ENCODE measurements around the gene CHST7.

DNA sequence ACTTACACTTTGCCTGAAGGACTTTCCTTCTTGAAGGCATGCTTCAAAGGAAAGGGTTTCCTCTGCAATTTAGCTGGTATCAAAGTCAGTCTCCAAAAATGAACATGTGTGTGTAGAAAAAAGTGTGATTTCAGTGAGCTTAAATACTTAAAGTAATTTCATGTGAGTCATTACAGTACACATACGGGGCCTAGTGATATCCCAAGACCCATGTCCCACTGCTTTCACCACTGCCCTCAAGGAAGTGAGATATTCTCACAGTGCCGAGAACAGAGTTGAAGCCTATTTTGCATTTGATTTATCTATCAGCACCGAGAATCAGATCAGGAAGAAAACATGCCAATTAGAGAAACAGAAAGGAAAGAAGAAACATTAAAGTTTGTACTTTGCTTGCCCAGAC is 61.0 kb downstream of the CHST7 start:
- TF ChIP-seq POLR2A (IDR thresholded peaks at IDR 0.05) (no peak), EP300 (IDR thresholded peaks at IDR 0.05) (no peak)
- TF ChIP-seq, protein P1, sequence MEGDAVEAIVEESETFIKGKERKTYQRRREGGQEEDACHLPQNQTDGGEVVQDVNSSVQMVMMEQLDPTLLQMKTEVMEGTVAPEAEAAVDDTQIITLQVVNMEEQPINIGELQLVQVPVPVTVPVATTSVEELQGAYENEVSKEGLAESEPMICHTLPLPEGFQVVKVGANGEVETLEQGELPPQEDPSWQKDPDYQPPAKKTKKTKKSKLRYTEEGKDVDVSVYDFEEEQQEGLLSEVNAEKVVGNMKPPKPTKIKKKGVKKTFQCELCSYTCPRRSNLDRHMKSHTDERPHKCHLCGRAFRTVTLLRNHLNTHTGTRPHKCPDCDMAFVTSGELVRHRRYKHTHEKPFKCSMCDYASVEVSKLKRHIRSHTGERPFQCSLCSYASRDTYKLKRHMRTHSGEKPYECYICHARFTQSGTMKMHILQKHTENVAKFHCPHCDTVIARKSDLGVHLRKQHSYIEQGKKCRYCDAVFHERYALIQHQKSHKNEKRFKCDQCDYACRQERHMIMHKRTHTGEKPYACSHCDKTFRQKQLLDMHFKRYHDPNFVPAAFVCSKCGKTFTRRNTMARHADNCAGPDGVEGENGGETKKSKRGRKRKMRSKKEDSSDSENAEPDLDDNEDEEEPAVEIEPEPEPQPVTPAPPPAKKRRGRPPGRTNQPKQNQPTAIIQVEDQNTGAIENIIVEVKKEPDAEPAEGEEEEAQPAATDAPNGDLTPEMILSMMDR (IDR thresholded peaks at IDR 0.05), result no peak

Measured in ovary (tissue), 3 donors.